AG10803 (cell line): ENCODE measurements around the gene DNAL1.
A peak's percentile ranks its signal among the peaks of the same experiment; 100 is the strongest.

Source experiments
- DNase-seq: peaks from one replicate; pipeline ENCODE4 v3.0.0; 2010; ENCODE audit warnings: low read depth
- H3K4me3 ChIP-seq: 2 replicates; pipeline ENCODE4 v1.5.1; 2011; ENCODE audit warnings: mild to moderate bottlenecking, low read length, control low read depth
- CTCF ChIP-seq: conservative IDR thresholded peaks from 2 replicates; pipeline ENCODE4 v1.5.1; 2011; ENCODE audit warnings: mild to moderate bottlenecking, low read length, control low read depth, inconsistent platforms

DNAL1 gene

DNA sequence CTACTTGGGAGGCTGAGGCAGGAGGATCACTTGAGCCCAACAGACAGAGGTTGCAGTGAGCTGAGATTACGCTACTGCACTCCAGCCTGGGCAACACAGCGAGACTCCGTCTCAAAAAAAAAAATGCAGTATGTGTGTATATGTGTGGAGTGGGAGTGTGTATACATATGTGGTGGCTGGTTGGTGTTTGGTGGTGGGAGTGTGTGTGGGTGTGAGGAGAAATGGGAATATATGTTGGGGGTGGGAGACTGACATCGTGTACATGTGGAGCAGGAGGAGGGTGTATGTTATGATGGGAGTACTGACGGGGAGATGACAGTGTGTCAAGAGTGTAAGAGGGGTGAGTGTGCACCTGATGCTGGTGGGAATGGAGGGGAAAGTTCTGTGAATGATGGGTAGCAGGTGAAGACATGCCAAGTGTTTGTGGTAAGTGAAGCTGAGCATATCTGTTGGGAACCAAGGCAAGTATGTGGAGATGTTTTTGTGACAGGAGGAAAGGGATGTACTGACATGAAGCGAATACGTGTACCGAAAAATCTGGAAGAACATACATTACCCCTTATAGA lies 65.2 kb downstream of the DNAL1 start:
- no peak for DNase-seq
- no peak overlapping the region for H3K4me3 ChIP-seq
- no peak for TF ChIP-seq CTCF

GRCh38 chr14:73710737-73711136 lies 66.0 kb downstream of the DNAL1 start:
- no peak for TF ChIP-seq CTCF
- no peak overlapping the region for H3K4me3 ChIP-seq

GRCh38 chr14:73712071-73712506 lies 67.3 kb downstream of the DNAL1 start:
- H3K4me3 ChIP-seq: peak overlapping the region; percentile 88
- DNase-seq: no peak
- no peak for TF ChIP-seq CTCF

More at GRCh38 chr14:73710737-73711136, 66.0 kb downstream of the DNAL1 start:
- DNase-seq: no peak

GRCh38 chr14:73712540-73713180 lies 67.9 kb downstream of the DNAL1 start:
- TF ChIP-seq CTCF: no peak
- no peak for DNase-seq
- peak overlapping the region; percentile 88 for H3K4me3 ChIP-seq

GRCh38 chr14:73713206-73713802 lies 68.5 kb downstream of the DNAL1 start:
- TF ChIP-seq CTCF: no peak
- H3K4me3 ChIP-seq: peak overlapping the region; percentile 88
- DNase-seq: no peak

GRCh38 chr14:73713803-73714655 lies 69.2 kb downstream of the DNAL1 start, which contains the start of gene PNMA1:
Gene PNMA1, minus strand, starts transcription at chr14:73714384. Its CDS starts 745 bp downstream, at chr14:73713639.
- H3K4me3 ChIP-seq: peak within 1 kb of the TSS; percentile 88
- peak; percentile 74 for DNase-seq
- no peak for TF ChIP-seq CTCF
